HG03045 (cell line): Measurements from ENCODE around the gene PAX1.

Experiments
- ATAC-seq: cut with Tn5 transposase; IDR thresholded peaks from one replicate; pipeline ENCODE4 v1.9.1; 2021; ENCODE audit warnings: mild to moderate bottlenecking, moderate library complexity; ENCODE audit not compliant: unreplicated experiment

The PAX1 gene

GRCh38 chr20:21725892-21726291, 20.4 kb downstream of the PAX1 start:
- no peak for ATAC-seq

GRCh38 chr20:21729316-21729715, 23.9 kb downstream of the PAX1 start:
- no peak for ATAC-seq

- ATAC-seq: no peak
These were observed 33.7 kb downstream of the PAX1 start for GRCh38 chr20:21739161-21739560.

GRCh38 chr20:21739682-21740081, 34.2 kb downstream of the PAX1 start:
- ATAC-seq: no peak

- no peak for ATAC-seq
These were observed 35.8 kb downstream of the PAX1 start for GRCh38 chr20:21741266-21741665.

- no peak for ATAC-seq
These were observed 57.2 kb downstream of the PAX1 start for GRCh38 chr20:21762646-21763045.

GRCh38 chr20:21767200-21767738, 61.8 kb downstream of the PAX1 start:
- ATAC-seq: no peak

- no peak for ATAC-seq
These were observed 62.3 kb downstream of the PAX1 start for GRCh38 chr20:21767739-21768223.
